Calu3 (cell line): Measurements from ENCODE around the gene RAB5B. TPM values are rescaled to one million over a fixed set of nuclear protein-coding genes. Genes with fewer than 3 reads are reported as not detected.

Source experiments
- BruUV-seq: library from RNA; stranded (reverse); fragments of 400-500 nt; replicated peaks from 2 replicates; lab custom pipeline; 2021; lab: Mats Ljungman, UMichigan
- CTCF ChIA-PET: fragments of 300-600 bp; sonication (Branson Sonifier 250); formaldehyde crosslinking; loops from one replicate; lab custom pipeline; 2022; ENCODE audit warnings: antibody characterized with exemption; lab: Charles Lee
- DNase-seq: peaks from one replicate; pipeline ENCODE4 v3.0.0; 2022
- H3K27ac Mint-ChIP-seq: one replicate; pipeline ENCODE4 v1.8.0; 2022; ENCODE audit warnings: mixed read lengths; ENCODE audit not compliant: unreplicated experiment
- H3K27me3 Mint-ChIP-seq: one replicate; pipeline ENCODE4 v1.8.0; 2022; ENCODE audit warnings: mixed read lengths; ENCODE audit not compliant: unreplicated experiment
- H3K36me3 Mint-ChIP-seq: one replicate; pipeline ENCODE4 v1.8.0; 2022; ENCODE audit warnings: mild to moderate bottlenecking, moderate library complexity, mixed read lengths; ENCODE audit not compliant: insufficient read depth, unreplicated experiment
- H3K4me1 Mint-ChIP-seq: one replicate; pipeline ENCODE4 v1.8.0; 2022; ENCODE audit warnings: mild to moderate bottlenecking, low read depth, mixed read lengths; ENCODE audit not compliant: unreplicated experiment
- H3K4me3 Mint-ChIP-seq: one replicate; pipeline ENCODE4 v1.8.0; 2022; ENCODE audit warnings: mild to moderate bottlenecking, low read depth, moderate library complexity, mixed read lengths; ENCODE audit not compliant: unreplicated experiment
- H3K9me3 Mint-ChIP-seq: one replicate; pipeline ENCODE4 v1.8.0; 2022; ENCODE audit warnings: low read depth, mixed read lengths; ENCODE audit not compliant: unreplicated experiment
- intact Hi-C: fragments of 100-400 bp; cut with micrococcal nuclease; formaldehyde crosslinking; loops from one replicate; pipeline ENCODE4 v1.10.0; 2022; ENCODE audit not compliant: unreplicated experiment
- total RNA-seq: library from RNA; stranded (reverse); gene quantifications from 2 replicates; pipeline ENCODE4 v1.2.3, GENCODE V29; 2022
- TF ChIP-seq, protein P1 (sequence below): fragments of 200-600 bp; IDR thresholded peaks from one replicate; pipeline ENCODE4 v1.8.0; 2022; ENCODE audit warnings: antibody characterized with exemption; ENCODE audit not compliant: unreplicated experiment

The RAB5B gene
- total RNA-seq, 1 experiment from 2014 or later, result 91.6 TPM

DNA sequence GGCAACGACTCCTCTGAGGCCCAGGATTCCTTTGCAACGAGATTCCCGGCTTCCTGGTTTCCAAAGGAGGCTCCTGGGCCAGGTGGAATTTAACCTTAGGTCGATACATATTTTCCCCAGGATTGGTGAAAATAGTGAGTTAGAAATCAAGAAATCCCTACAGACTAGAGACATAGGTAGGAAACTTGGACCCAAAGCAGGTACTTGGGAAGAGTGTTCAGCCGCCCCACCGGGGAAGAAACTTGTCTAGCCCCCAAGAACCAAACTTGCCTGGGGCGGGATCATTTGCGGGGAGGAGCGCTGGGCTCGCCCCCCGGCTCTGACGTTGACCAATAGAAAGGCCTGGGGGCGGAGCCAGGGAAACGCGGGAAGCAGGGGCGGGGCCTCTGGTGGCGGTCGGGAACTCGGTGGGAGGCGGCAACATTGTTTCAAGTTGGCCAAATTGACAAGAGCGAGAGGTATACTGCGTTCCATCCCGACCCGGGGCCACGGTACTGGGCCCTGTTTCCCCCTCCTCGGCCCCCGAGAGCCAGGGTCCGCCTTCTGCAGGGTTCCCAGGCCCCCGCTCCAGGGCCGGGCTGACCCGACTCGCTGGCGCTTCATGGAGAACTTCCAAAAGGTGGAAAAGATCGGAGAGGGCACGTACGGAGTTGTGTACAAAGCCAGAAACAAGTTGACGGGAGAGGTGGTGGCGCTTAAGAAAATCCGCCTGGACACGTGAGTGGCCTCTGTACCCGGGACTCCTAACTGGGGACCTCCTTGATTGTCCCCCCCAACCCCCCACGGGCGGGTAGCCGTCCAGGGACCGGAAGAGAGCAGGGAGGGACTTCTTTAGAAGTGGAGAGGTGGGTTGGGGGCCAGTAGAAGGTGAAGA is 7.2 kb upstream of the RAB5B start, which contains the start of gene CDK2:
Gene CDK2, plus strand, starts transcription at position 423 of the 874 bp plus-strand sequence. Its CDS starts 179 bp downstream, at position 602.
- peak within 1 kb of the TSS; percentile 94 for H3K27ac Mint-ChIP-seq
- no peaks in the 10 kb centered on the region for H3K9me3 Mint-ChIP-seq
- peak; percentile 96 for DNase-seq
- peaks cover 29% of the 10 kb centered on the region for H3K36me3 Mint-ChIP-seq
- TF ChIP-seq, protein P1, sequence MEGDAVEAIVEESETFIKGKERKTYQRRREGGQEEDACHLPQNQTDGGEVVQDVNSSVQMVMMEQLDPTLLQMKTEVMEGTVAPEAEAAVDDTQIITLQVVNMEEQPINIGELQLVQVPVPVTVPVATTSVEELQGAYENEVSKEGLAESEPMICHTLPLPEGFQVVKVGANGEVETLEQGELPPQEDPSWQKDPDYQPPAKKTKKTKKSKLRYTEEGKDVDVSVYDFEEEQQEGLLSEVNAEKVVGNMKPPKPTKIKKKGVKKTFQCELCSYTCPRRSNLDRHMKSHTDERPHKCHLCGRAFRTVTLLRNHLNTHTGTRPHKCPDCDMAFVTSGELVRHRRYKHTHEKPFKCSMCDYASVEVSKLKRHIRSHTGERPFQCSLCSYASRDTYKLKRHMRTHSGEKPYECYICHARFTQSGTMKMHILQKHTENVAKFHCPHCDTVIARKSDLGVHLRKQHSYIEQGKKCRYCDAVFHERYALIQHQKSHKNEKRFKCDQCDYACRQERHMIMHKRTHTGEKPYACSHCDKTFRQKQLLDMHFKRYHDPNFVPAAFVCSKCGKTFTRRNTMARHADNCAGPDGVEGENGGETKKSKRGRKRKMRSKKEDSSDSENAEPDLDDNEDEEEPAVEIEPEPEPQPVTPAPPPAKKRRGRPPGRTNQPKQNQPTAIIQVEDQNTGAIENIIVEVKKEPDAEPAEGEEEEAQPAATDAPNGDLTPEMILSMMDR, result no peak
- TSS peak; percentile 68 for BruUV-seq
- H3K4me1 Mint-ChIP-seq, result peaks cover 24% of the 10 kb centered on the region
- CTCF ChIA-PET, result interaction anchor here (0.7 kb wide), 1 partner anchor 45 kb away, joined by 8 read pairs; no protein-coding TSS in a partner anchor
- no peaks in the 10 kb centered on the region for H3K27me3 Mint-ChIP-seq
- intact Hi-C loops, result no loop called here
- peak within 1 kb of the TSS; percentile 98 for H3K4me3 Mint-ChIP-seq

DNA sequence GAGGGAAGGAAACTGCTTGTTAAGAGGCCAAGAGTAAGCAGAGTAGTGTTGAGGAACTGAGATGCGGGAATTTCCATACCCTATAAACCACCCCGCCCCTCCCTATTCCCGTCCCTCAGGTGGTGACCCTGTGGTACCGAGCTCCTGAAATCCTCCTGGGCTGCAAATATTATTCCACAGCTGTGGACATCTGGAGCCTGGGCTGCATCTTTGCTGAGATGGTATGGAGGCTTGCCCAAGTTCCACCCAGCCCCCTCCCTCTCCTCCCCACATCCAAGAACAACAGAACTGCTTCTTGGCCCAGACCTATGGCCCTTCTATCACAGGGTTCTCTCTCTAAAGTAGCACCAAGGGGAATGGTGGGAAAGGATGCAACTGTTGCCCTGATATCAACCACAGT is 4.5 kb upstream of the RAB5B start:
- Mint-ChIP-seq H3K4me1 (peaks cover 24% of the 10 kb centered on the region), H3K4me3 (no peak overlapping the region), H3K36me3 (peaks cover 33% of the 10 kb centered on the region), H3K27ac (no peak overlapping the region), H3K27me3 (no peaks in the 10 kb centered on the region), H3K9me3 (no peaks in the 10 kb centered on the region)
- BruUV-seq, result no TSS peak
- no peak for DNase-seq
- TF ChIP-seq, protein P1, result no peak
- CTCF ChIA-PET, result interaction anchor here (0.6 to 1.4 kb wide), 2 partner anchors 13 to 38 kb away, joined by 5 to 7 read pairs; no protein-coding TSS in a partner anchor
- intact Hi-C loops, result no loop called here

DNA sequence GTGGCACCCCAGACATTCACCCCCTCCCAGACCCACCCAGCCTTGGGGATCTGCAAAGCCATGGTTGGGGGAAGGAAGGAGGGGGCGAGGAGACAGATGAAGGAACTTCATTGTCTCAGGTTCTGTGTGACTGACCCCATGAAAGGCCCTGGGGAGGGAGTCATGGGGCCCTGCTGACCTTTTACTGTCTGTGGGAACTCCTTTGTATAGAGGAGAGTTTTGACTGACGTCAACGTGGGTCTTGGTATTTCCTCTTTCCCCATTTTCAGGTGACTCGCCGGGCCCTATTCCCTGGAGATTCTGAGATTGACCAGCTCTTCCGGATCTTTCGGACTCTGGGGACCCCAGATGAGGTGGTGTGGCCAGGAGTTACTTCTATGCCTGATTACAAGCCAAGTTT is 3.1 kb upstream of the RAB5B start:
- TF ChIP-seq, protein P1, result no peak
- Mint-ChIP-seq H3K4me3 (no peak overlapping the region), H3K27ac (no peak overlapping the region), H3K4me1 (peaks cover 20% of the 10 kb centered on the region), H3K9me3 (no peaks in the 10 kb centered on the region), H3K27me3 (no peaks in the 10 kb centered on the region), H3K36me3 (peaks cover 32% of the 10 kb centered on the region)
- CTCF ChIA-PET, result no interaction called here
- intact Hi-C loops, result no loop called here
- no TSS peak for BruUV-seq
- no peak for DNase-seq

DNA sequence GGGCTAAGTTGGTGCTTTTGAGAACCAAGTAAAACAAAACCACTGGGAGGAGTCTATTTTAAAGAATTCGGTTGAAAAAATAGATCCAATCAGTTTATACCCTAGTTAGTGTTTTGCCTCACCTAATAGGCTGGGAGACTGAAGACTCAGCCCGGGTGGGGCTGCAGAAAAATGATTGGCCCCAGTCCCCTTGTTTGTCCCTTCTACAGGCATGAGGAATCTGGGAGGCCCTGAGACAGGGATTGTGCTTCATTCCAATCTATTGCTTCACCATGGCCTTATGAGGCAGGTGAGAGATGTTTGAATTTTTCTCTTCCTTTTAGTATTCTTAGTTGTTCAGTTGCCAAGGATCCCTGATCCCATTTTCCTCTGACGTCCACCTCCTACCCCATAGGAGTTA is 1.8 kb upstream of the RAB5B start:
- peak; percentile 46 for DNase-seq
- H3K36me3 Mint-ChIP-seq, result peaks cover 20% of the 10 kb centered on the region
- H3K9me3 Mint-ChIP-seq, result no peaks in the 10 kb centered on the region
- TF ChIP-seq, protein P1, result no peak
- CTCF ChIA-PET, result no interaction called here
- no peaks in the 10 kb centered on the region for H3K27me3 Mint-ChIP-seq
- peaks cover 21% of the 10 kb centered on the region for H3K4me1 Mint-ChIP-seq
- peak overlapping the region; percentile 13 for H3K4me3 Mint-ChIP-seq
- intact Hi-C loops, result loop anchor here (2.0 kb wide), 1 partner anchor 45 kb away; the partner anchor contains the start of gene PYM1
- no peak overlapping the region for H3K27ac Mint-ChIP-seq
- BruUV-seq, result no TSS peak
